GM10266 (cell line): ENCODE measurements around the gene MCHR2.
"Not testable (repeated sequence)": the region's sequence is repeated elsewhere in the genome, so short reads cannot be mapped to it uniquely, and the experiment has no call there.

Source experiments
- DNase-seq: peaks from one replicate; pipeline ENCODE4 v3.0.0; 2012; ENCODE audit errors: extremely low spot score
- TF ChIP-seq, protein P1 (sequence below): IDR thresholded peaks from 2 replicates; pipeline ENCODE4 v1.5.1; 2012; ENCODE audit warnings: mild to moderate bottlenecking, low read depth; ENCODE audit not compliant: control insufficient read depth, insufficient read depth; ENCODE audit errors: missing control alignments

MCHR2 gene, protein sequence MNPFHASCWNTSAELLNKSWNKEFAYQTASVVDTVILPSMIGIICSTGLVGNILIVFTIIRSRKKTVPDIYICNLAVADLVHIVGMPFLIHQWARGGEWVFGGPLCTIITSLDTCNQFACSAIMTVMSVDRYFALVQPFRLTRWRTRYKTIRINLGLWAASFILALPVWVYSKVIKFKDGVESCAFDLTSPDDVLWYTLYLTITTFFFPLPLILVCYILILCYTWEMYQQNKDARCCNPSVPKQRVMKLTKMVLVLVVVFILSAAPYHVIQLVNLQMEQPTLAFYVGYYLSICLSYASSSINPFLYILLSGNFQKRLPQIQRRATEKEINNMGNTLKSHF

DNA sequence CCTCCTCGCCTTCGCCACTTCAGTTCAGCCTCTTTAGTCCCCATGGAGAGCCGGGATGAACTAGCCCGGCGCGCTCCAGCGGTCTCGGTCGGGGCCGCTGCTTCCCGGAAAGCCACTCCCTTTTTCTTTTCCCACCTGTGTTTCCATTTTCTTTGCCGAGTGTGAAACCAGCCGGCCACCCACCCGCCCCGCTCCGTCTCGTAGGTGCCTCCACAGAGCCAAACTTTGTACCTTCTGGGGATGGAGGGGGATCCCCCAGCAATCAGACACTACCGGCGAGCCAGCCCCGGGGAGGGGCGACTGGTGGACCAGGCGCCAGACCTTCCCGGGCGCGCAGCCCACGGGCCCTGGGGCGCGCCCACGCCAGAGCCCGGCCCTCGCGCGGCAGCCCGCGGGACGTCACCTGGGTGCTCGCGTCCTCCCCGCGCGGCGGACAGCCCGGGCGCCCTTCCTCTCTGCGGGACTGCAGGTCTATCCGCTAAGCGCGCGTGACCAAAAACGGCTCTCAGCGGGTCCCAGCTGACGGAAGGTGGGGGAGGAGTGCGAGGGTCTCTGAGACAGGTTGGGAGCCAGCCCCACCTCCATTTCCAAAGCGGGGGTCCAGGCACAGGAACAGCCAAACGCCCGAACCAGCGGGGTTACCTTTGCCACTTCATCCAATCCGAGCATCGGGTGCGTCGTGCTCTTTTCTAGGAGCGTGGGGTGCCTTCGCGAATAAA, at the start of gene MCHR2:
Gene MCHR2 (minus strand): TSS at position 691 of the 719 bp plus-strand sequence. CDS start 38,076 bp downstream, outside the sequence.
- no peak for DNase-seq
- TF ChIP-seq, protein P1, sequence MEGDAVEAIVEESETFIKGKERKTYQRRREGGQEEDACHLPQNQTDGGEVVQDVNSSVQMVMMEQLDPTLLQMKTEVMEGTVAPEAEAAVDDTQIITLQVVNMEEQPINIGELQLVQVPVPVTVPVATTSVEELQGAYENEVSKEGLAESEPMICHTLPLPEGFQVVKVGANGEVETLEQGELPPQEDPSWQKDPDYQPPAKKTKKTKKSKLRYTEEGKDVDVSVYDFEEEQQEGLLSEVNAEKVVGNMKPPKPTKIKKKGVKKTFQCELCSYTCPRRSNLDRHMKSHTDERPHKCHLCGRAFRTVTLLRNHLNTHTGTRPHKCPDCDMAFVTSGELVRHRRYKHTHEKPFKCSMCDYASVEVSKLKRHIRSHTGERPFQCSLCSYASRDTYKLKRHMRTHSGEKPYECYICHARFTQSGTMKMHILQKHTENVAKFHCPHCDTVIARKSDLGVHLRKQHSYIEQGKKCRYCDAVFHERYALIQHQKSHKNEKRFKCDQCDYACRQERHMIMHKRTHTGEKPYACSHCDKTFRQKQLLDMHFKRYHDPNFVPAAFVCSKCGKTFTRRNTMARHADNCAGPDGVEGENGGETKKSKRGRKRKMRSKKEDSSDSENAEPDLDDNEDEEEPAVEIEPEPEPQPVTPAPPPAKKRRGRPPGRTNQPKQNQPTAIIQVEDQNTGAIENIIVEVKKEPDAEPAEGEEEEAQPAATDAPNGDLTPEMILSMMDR: no peak

DNA sequence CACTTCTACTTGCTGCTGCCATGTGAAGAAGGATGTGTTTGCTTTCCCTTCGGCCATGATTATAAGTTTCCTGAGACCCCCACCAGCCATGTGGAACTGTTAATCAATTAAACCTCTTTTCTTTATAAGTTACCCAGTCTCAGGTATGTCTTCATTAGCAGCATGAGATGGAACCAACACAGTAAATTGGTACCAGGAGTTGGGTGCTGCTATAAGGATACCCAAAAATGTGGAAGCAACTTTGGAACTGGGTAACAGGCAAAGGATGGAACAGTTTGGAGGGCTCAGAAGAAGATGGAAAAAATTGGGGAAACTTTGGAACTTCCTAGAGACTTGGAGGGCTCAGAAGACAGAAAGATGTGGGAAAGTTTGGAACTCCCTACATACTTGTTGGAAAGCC, 44.5 kb upstream of the MCHR2 start:
- DNase-seq: not testable (repeated sequence)

DNA sequence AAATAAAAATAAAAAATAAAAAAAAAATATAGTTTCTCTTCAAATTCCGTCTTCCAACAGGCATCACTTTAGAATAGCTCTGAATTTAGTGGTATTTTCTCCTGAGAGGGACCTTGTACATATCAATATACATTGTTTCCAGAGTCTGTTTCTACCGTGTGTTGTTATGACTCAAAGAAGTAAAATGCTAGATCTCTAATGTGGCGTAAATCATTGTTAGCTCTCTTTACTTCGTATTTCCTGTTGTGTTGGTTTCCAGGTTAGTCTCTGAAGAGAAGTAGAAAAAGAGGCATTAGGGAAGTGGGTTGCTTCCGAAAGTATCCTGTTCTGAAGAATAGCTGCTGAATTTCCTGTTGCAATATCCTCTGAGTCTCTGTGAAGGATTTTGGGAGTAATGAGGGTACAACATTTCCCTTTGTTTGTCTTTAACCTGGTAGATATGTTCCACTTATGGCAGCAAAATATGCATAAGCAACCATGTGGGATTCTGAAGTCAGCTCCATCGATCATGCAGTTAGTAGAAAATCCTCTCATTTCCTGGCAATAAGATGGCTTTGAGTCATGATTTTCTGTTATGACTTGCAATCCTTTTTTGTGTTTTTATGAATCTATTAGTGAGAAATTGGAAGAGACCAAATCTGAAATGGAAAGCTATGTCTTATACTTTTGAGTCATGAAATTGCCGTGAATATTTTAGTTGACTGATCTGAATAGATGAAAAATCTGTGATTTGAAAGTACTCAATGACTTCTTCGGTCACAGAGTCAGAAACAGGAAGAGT, 42.0 kb upstream of the MCHR2 start:
- TF ChIP-seq, protein P1: no peak
- DNase-seq: no peak

DNA sequence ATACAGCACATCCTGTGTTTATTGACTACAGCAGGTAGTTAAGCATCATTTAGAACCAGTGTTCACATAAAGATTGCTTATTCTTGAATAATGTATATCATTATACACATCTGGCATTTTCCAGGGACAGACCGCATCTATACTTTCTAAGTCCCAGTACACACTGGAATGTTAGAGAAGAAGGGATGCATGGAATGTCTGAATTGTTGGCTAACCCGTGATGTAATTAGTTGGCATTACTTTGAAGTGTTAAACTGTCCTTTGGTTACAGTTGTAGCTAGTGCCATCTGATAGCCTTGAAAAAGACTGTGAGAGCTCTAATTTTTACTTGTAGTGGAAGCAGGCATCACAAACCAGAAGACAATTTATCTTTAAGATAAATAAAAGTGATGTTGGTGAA, 29.8 kb upstream of the MCHR2 start:
- DNase-seq: no peak
- TF ChIP-seq, protein P1: no peak

DNA sequence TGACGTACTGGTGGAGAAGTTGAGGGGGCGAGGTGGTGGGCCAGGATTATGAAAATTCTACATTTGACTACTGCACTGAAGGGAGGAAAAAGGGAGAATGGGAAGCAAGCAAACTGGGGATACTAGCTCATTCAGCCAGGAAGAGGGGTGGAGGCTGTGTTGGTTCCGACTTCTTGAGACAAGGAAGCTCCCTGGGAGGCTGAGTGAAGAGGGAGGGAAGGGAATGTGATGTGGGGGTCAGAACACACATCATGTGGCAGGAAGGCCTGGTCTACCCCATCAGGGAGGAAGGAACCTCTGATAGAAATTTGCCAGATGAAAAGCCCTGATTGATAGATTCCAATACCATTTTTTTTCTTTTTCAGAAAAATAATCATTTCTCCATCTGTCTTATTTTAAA, 28.8 kb upstream of the MCHR2 start:
- DNase-seq: no peak
- TF ChIP-seq, protein P1: no peak

DNA sequence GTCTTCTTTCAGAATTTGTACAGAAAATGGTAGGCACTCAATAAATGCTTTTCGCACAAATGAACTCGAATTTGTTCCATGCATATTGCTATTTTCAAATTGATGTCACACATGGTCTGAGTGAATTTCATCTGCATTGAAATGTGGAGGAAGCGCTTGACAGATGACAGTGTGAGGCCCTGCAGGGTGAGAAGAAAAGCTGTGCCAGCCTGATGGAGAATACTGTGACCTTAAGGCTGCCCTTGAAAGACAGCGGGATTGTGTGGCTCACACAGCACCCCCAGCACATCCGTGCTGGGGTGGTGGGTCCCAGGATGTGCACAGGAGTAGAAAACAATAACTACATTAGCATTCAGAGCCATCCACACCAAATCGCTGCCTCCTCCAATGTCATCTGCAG, 14.8 kb upstream of the MCHR2 start:
- TF ChIP-seq, protein P1: no peak
- no peak for DNase-seq

DNA sequence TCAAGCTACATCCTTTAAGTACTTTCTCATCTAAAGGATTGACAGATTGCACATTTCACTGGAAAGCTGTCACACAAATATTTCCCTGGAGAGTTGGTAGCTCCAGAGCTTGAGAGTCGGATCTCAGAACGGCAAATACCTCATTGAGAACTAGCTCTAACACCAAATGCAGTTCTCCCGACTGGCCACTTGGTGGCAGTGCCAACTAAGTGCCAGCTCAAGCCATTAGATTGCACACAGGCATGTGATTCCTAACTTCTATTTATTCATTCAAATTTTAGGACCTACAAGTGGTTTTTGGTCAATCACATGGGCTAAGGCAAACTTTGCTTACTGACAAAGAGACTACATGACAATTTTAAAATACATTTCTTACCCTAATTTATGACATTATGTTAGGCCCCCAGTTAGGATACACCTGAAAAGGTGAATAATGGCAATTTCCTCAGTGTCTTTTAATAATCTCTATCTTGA, 7.9 kb upstream of the MCHR2 start:
- DNase-seq: peak; percentile 59
- TF ChIP-seq, protein P1: peak; percentile 93
